GM12891 (cell line): ENCODE measurements around the gene MCM6.

Experiments
- POLR2A ChIP-seq: IDR thresholded peaks from 2 replicates; pipeline ENCODE4 v1.6.1; 2011; ENCODE audit warnings: low read depth, low read length, control low read depth
- TAF1 ChIP-seq: IDR thresholded peaks from 2 replicates; pipeline ENCODE4 v1.6.1; 2011; ENCODE audit warnings: low read depth, low read length, control low read depth

GRCh38 chr2:135803278-135803677 lies 73.0 kb downstream of the MCM6 start:
- TF ChIP-seq POLR2A (no peak), TAF1 (no peak)
